Measurements from ENCODE around the gene PROKR1. TPM values are rescaled to one million over a fixed set of nuclear protein-coding genes. Genes with fewer than 3 reads are reported as not detected.
"Not testable (repeated sequence)": the region's sequence is repeated elsewhere in the genome, so short reads cannot be mapped to it uniquely, and the experiment has no call there.

The PROKR1 gene
- polyA plus RNA-seq, 2 of the 4 experiments (the other 2 are of a cell fraction) = not detected

DNA sequence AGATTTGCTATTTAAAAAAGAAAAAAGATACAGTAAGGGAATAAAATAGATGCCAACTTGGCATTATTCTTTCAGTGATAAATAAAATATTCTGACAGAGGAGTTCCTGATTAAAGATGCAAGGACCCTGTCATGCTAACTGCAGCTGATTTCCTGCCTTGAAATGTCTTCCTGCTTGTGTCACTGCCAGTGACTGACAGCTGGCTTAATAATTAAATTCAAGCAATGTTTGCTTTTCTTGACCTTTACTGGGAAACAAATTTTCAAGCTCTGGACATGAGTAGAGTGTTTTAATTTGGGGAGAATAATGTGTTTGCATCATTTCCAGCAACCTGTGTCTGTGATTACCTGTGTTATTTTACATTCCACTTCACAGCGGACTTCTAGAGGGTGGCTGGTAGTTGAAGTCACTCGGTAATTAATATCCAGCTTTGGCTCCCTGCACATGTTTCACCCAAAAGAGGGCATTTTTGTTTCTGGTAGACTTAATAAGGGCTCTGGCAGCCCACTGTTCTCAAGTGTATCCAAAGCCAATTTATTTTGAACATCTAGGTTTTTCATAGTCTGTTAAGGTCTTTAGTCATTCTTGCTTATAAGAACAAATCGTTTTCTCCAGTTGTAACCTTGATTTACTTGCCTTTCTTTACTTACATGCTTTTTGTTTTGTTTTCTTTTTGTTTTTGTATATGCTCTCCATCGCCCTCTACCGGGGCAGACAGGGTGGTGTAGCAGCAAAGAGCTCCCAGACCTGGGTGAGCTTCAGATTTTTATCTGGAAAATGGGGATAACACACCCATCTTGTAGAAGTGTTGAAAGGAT, 48.5 kb upstream of the PROKR1 start (continued):
- TF ChIP-seq MAFK (IDR thresholded peaks at IDR 0.05; ENCODE audit: partially characterized antibody) = peak; percentile 22
- TF ChIP-seq TP53 (CRISPR knock-in tag; IDR thresholded peaks at IDR 0.05) = no peak
- no peak for TF ChIP-seq NR3C1 (IDR thresholded peaks at IDR 0.05)
- TF ChIP-seq RAD21 (conservative IDR thresholded peaks at IDR 0.05 in 1 of 2, IDR thresholded peaks at IDR 0.05 in 1 of 2) = peak; percentile 46 to 50; a peak in 4 of 5 replicates
- TF ChIP-seq POLR2AphosphoS2 (conservative IDR thresholded peaks at IDR 0.05; ENCODE audit: low read length) = no peak
- TF ChIP-seq ZC3H11A (IDR thresholded peaks at IDR 0.05) = peak; percentile 5; the same call in 1 of the 2 replicates
- TF ChIP-seq, protein P1, sequence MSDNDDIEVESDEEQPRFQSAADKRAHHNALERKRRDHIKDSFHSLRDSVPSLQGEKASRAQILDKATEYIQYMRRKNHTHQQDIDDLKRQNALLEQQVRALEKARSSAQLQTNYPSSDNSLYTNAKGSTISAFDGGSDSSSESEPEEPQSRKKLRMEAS (IDR thresholded peaks at IDR 0.05) = no peak
- TF ChIP-seq HDAC2 (IDR thresholded peaks at IDR 0.05) = no peak
- TF ChIP-seq, protein P2, sequence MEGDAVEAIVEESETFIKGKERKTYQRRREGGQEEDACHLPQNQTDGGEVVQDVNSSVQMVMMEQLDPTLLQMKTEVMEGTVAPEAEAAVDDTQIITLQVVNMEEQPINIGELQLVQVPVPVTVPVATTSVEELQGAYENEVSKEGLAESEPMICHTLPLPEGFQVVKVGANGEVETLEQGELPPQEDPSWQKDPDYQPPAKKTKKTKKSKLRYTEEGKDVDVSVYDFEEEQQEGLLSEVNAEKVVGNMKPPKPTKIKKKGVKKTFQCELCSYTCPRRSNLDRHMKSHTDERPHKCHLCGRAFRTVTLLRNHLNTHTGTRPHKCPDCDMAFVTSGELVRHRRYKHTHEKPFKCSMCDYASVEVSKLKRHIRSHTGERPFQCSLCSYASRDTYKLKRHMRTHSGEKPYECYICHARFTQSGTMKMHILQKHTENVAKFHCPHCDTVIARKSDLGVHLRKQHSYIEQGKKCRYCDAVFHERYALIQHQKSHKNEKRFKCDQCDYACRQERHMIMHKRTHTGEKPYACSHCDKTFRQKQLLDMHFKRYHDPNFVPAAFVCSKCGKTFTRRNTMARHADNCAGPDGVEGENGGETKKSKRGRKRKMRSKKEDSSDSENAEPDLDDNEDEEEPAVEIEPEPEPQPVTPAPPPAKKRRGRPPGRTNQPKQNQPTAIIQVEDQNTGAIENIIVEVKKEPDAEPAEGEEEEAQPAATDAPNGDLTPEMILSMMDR (IDR thresholded peaks at IDR 0.05) = peak; percentile 80
- no peak for TF ChIP-seq BHLHE40 (IDR thresholded peaks at IDR 0.05; ENCODE audit: low read depth, low read length)
- no peak for TF ChIP-seq EHMT2 (IDR thresholded peaks at IDR 0.05; ENCODE audit: low read depth)
- no peak for TF ChIP-seq ESRRA (IDR thresholded peaks at IDR 0.05; ENCODE audit: borderline replicate concordance, low read length)
- no peak for TF ChIP-seq RARB (CRISPR knock-in tag; IDR thresholded peaks at IDR 0.05)
- TF ChIP-seq GATA3 (IDR thresholded peaks at IDR 0.05; ENCODE audit: borderline replicate concordance) = no peak
- TF ChIP-seq RNF2 (IDR thresholded peaks at IDR 0.05; ENCODE audit: borderline replicate concordance, low read depth) = no peak
- TF ChIP-seq NFE2L2 (conservative IDR thresholded peaks at IDR 0.05; ENCODE audit: low read length) = no peak
- no peak for TF ChIP-seq KDM5A (IDR thresholded peaks at IDR 0.05)

DNA sequence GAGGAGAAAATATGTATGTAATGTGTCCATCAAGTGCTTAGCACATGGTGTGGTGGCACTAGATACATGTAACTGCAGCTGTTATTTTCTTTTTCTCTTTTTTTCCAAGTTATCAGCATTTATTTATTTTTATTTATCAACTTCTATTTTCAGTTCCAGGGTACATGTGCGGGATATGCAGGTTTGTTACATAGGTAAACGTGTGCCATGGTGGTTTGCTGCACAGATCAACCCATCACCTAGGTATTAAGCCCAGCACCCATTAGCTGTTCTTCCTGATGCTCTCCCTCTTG, 47.9 kb upstream of the PROKR1 start:
- POLR2A ChIA-PET = not testable (repeated sequence)

GRCh38 chr2:68600495-68600894, 42.9 kb upstream of the PROKR1 start:
- CTCF ChIA-PET = not testable (repeated sequence)
- WGBS (ENCODE audit: missing lambda C conversion rate) = 36% methylated on average over 3 of the region's 3 CpGs

More for the DNA sequence above, 47.9 kb upstream of the PROKR1 start:
- CTCF ChIA-PET = interaction anchor here (0.6 to 2.7 kb wide), 32 partner anchors 8 to 281 kb away, joined by 3 to 14 read pairs (median 4); no protein-coding TSS in a partner anchor
- H3K27ac ChIP-seq; H3K4me2 ChIP-seq; FAIRE-seq; ATAC-seq; DNase-seq (ENCODE audit: low read depth in 1 of 2, low spot score in 1 of 2); H3K4me3 ChIP-seq; H3K9me3 ChIP-seq; H3K4me1 ChIP-seq: not testable (repeated sequence)
- 36% methylated on average over 2 of the region's 2 CpGs for WGBS (ENCODE audit: missing lambda C conversion rate)

DNA sequence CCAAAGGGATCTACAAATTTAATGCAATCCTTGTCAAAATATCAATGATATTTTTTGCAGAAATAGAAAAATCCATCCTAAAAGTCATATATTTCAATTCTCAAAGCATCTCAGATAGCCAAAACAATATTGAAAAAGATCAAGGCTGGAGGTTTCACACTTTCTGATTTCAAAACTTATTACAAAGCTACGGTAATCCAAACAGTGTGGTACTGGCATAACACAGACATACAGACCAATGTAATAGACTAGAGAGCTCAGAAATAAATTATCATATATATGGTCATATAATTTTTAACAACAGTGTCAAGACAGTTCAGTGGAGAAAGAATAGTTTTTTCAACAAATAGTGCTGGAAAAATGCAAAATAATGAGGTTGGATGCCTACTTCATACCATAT, 40.3 kb upstream of the PROKR1 start:
- no peak for ATAC-seq
- Histone ChIP-seq H3K4me2 (no peak overlapping the region), H3K9me3 (peaks cover 11% of the 10 kb centered on the region; the same call in 1 of the 3 replicates), H3K4me3 (no peak overlapping the region), H3K27ac (no peak overlapping the region), H3K4me1 (no peaks in the 10 kb centered on the region)
- CTCF ChIA-PET = no interaction called here
- WGBS (ENCODE audit: missing lambda C conversion rate) = 81% methylated on average over 1 of the region's 1 CpG
- POLR2A ChIA-PET = no interaction called here
- no peak for TF ChIP-seq ZNF302 (CRISPR knock-in tag; IDR thresholded peaks at IDR 0.05)
- no peak for TF ChIP-seq NPAS2 (CRISPR knock-in tag; IDR thresholded peaks at IDR 0.05; ENCODE audit: borderline replicate concordance)
- no peak for TF ChIP-seq ZFP36 (IDR thresholded peaks at IDR 0.05; ENCODE audit: borderline replicate concordance, partially characterized antibody)
- no peak for TF ChIP-seq NFE2L2 (conservative IDR thresholded peaks at IDR 0.05; ENCODE audit: low read length)
- no peak for TF ChIP-seq RNF2 (IDR thresholded peaks at IDR 0.05; ENCODE audit: borderline replicate concordance, low read depth)
- TF ChIP-seq CHD2 (IDR thresholded peaks at IDR 0.05; ENCODE audit: low read length, partially characterized antibody) = no peak
- no peak for TF ChIP-seq POLR2A (IDR thresholded peaks at IDR 0.05; ENCODE audit: low read length)
- no peak for TF ChIP-seq KDM1A (IDR thresholded peaks at IDR 0.05; ENCODE audit: low read depth)
- no peak for TF ChIP-seq HDAC2 (IDR thresholded peaks at IDR 0.05)
- no peak for TF ChIP-seq HMGXB4 (CRISPR knock-in tag; IDR thresholded peaks at IDR 0.05; ENCODE audit: borderline replicate concordance)
- TF ChIP-seq, protein P3, sequence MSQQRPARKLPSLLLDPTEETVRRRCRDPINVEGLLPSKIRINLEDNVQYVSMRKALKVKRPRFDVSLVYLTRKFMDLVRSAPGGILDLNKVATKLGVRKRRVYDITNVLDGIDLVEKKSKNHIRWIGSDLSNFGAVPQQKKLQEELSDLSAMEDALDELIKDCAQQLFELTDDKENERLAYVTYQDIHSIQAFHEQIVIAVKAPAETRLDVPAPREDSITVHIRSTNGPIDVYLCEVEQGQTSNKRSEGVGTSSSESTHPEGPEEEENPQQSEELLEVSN (IDR thresholded peaks at IDR 0.05; ENCODE audit: borderline replicate concordance, low read depth) = no peak
- TF ChIP-seq HEYL (CRISPR knock-in tag; IDR thresholded peaks at IDR 0.05) = no peak
- TF ChIP-seq JUNB (IDR thresholded peaks at IDR 0.05) = no peak
- TF ChIP-seq MYC (IDR thresholded peaks at IDR 0.05; ENCODE audit: borderline replicate concordance, low read length) = no peak
- FAIRE-seq = peak; percentile 63
- DNase-seq (ENCODE audit: low read depth in 1 of 2, low spot score in 1 of 2) = no peak

More at GRCh38 chr2:68600495-68600894, 42.9 kb upstream of the PROKR1 start:
- H3K4me2 ChIP-seq; H3K4me3 ChIP-seq; ATAC-seq; H3K27ac ChIP-seq; DNase-seq (ENCODE audit: low read depth in 1 of 2, low spot score in 1 of 2); POLR2A ChIA-PET; H3K4me1 ChIP-seq; FAIRE-seq: not testable (repeated sequence)
- H3K9me3 ChIP-seq = peaks cover 11% of the 10 kb centered on the region; the same call in 1 of the 3 replicates
